Measurements from ENCODE around the gene HIPK2. TPM values are rescaled to one million over a fixed set of nuclear protein-coding genes. Genes with fewer than 3 reads are reported as not detected.
A peak's percentile ranks its signal among the peaks of the same experiment; 100 is the strongest.

Gene HIPK2
- total and polyA plus RNA-seq, 2 experiments from 2014 or later = 7.3 to 16.9 TPM

GRCh38 chr7:139692723-139693122, 85.1 kb downstream of the HIPK2 start:
- TF ChIP-seq ZNF331 (CRISPR knock-in tag; IDR thresholded peaks at IDR 0.05; ENCODE audit: low read depth) (no peak), STAT1 (IDR thresholded peaks at IDR 0.05; ENCODE audit: unreplicated experiment) (no peak), REST (IDR thresholded peaks at IDR 0.05; ENCODE audit: unreplicated experiment) (no peak), ETS1 (IDR thresholded peaks at IDR 0.05) (no peak), CREB1 (CRISPR knock-in tag; IDR thresholded peaks at IDR 0.05; ENCODE audit: low read depth) (no peak), POLR2AphosphoS5 (IDR thresholded peaks at IDR 0.05; ENCODE audit: low read depth) (no peak), EZH2phosphoT487 (IDR thresholded peaks at IDR 0.05; ENCODE audit: unreplicated experiment) (no peak), JUNB (IDR thresholded peaks at IDR 0.05; ENCODE audit: unreplicated experiment) (no peak), NANOG (IDR thresholded peaks at IDR 0.05; ENCODE audit: borderline replicate concordance) (no peak), CTCF (conservative IDR thresholded peaks at IDR 0.05; ENCODE audit: low read depth in 2 of 2) (no peak), EZH2 (IDR thresholded peaks at IDR 0.05; ENCODE audit: low read depth, unreplicated experiment) (no peak), ZNF114 (CRISPR knock-in tag; IDR thresholded peaks at IDR 0.05) (no peak)
- TF ChIP-seq, protein P1, sequence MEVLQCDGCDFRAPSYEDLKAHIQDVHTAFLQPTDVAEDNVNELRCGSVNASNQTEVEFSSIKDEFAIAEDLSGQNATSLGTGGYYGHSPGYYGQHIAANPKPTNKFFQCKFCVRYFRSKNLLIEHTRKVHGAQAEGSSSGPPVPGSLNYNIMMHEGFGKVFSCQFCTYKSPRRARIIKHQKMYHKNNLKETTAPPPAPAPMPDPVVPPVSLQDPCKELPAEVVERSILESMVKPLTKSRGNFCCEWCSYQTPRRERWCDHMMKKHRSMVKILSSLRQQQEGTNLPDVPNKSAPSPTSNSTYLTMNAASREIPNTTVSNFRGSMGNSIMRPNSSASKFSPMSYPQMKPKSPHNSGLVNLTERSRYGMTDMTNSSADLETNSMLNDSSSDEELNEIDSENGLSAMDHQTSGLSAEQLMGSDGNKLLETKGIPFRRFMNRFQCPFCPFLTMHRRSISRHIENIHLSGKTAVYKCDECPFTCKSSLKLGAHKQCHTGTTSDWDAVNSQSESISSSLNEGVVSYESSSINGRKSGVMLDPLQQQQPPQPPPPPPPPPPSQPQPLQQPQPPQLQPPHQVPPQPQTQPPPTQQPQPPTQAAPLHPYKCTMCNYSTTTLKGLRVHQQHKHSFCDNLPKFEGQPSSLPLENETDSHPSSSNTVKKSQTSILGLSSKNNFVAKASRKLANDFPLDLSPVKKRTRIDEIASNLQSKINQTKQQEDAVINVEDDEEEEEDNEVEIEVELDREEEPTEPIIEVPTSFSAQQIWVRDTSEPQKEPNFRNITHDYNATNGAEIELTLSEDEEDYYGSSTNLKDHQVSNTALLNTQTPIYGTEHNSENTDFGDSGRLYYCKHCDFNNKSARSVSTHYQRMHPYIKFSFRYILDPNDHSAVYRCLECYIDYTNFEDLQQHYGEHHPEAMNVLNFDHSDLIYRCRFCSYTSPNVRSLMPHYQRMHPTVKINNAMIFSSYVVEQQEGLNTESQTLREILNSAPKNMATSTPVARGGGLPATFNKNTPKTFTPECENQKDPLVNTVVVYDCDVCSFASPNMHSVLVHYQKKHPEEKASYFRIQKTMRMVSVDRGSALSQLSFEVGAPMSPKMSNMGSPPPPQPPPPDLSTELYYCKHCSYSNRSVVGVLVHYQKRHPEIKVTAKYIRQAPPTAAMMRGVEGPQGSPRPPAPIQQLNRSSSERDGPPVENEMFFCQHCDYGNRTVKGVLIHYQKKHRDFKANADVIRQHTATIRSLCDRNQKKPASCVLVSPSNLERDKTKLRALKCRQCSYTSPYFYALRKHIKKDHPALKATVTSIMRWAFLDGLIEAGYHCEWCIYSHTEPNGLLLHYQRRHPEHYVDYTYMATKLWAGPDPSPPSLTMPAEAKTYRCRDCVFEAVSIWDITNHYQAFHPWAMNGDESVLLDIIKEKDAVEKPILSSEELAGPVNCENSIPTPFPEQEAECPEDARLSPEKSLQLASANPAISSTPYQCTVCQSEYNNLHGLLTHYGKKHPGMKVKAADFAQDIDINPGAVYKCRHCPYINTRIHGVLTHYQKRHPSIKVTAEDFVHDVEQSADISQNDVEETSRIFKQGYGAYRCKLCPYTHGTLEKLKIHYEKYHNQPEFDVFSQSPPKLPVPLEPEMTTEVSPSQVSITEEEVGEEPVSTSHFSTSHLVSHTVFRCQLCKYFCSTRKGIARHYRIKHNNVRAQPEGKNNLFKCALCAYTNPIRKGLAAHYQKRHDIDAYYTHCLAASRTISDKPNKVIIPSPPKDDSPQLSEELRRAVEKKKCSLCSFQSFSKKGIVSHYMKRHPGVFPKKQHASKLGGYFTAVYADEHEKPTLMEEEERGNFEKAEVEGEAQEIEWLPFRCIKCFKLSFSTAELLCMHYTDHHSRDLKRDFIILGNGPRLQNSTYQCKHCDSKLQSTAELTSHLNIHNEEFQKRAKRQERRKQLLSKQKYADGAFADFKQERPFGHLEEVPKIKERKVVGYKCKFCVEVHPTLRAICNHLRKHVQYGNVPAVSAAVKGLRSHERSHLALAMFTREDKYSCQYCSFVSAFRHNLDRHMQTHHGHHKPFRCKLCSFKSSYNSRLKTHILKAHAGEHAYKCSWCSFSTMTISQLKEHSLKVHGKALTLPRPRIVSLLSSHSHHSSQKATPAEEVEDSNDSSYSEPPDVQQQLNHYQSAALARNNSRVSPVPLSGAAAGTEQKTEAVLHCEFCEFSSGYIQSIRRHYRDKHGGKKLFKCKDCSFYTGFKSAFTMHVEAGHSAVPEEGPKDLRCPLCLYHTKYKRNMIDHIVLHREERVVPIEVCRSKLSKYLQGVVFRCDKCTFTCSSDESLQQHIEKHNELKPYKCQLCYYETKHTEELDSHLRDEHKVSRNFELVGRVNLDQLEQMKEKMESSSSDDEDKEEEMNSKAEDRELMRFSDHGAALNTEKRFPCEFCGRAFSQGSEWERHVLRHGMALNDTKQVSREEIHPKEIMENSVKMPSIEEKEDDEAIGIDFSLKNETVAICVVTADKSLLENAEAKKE (CRISPR knock-in tag; IDR thresholded peaks at IDR 0.05) = no peak
- H3K9me3 Mint-ChIP-seq = no peaks in the 10 kb centered on the region
- ATAC-seq (peak; percentile 30; the same call in 1 of the 3 replicates), DNase-seq (ENCODE audit: low spot score) (no peak)
- H3K36me3 Mint-ChIP-seq (ENCODE audit: low read depth) = no peaks in the 10 kb centered on the region
- H3K4me1 ChIP-seq (ENCODE audit: insufficient read depth) = no peaks in the 10 kb centered on the region
- H3K9me2 ChIP-seq (ENCODE audit: insufficient read depth) = no peaks in the 10 kb centered on the region
- H3K27me3 Mint-ChIP-seq (ENCODE audit: insufficient read depth, low read depth, poor library complexity) = peaks cover 7% of the 10 kb centered on the region
- no peaks in the 10 kb centered on the region for H3F3A ChIP-seq (replicated peaks; ENCODE audit: low read depth)
- H3K4me3 ChIP-seq = no peak overlapping the region
- H3K4me3 Mint-ChIP-seq = no peak overlapping the region
- H3K27me3 ChIP-seq (ENCODE audit: insufficient read depth) = no peaks in the 10 kb centered on the region
- H3K79me2 ChIP-seq (replicated peaks; ENCODE audit: insufficient read depth) = no peaks in the 10 kb centered on the region
- H3K4me2 ChIP-seq = no peak overlapping the region
- H3K36me3 ChIP-seq (ENCODE audit: insufficient read depth) = no peaks in the 10 kb centered on the region
- no peak overlapping the region for H2AFZ ChIP-seq
- H3K4me1 Mint-ChIP-seq = peaks cover 19% of the 10 kb centered on the region
- no peaks in the 10 kb centered on the region; the same call in 1 of the 2 replicates for H4K20me1 ChIP-seq (replicated peaks; ENCODE audit: insufficient read depth)
- no peak overlapping the region for H3K27ac Mint-ChIP-seq
- H3K27ac ChIP-seq (ENCODE audit: low read depth) = no peak overlapping the region

All from GM23338 (cell line).